ENCODE results near the gene PDCL2. TPM values are rescaled to one million over a fixed set of nuclear protein-coding genes. Genes with fewer than 3 reads are reported as not detected.

PDCL2 gene
- total and polyA plus RNA-seq, 9 of the 15 experiments (the other 6 are each of a cell fraction or from before 2014, with no cell fraction given) = 0.62 to 2.5 (median 1.2) TPM

DNA sequence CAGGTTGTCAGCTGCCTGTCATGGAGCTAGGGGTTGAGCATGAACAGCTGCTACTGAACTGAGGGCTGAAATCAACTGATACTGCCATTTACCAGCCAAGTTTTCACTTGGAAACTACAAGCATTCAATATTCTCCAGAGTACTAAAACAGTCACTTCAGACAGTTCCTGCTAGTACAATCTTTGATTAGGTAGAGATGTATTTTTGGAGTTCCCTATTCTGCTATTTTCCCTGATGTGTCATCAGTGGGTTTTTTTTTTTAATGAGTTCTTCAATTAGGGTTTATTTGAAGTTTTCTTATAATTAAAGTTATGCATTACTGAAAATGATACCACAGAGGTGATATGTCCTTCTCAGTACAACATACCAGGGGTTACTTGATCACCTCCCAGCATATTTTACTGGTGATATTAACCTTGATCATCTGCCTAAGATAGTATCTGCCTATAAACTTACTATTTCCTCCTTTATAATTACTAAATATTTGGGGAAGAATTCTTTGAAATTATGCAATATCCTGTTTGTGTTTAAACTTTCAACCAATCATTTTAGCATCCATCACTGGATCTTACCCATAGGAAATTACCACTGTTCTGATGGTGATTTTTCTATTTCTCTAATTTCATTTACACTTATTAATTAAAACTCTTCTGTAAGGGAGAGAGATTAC, 13.6 kb downstream of the PDCL2 start (continued):
- TF ChIP-seq, protein P1, sequence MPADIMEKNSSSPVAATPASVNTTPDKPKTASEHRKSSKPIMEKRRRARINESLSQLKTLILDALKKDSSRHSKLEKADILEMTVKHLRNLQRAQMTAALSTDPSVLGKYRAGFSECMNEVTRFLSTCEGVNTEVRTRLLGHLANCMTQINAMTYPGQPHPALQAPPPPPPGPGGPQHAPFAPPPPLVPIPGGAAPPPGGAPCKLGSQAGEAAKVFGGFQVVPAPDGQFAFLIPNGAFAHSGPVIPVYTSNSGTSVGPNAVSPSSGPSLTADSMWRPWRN (IDR thresholded peaks at IDR 0.05; ENCODE audit: low read depth) = no peak
- TF ChIP-seq MAFK (IDR thresholded peaks at IDR 0.05; ENCODE audit: low read length) (no peak), TEAD1 (CRISPR knock-in tag; IDR thresholded peaks at IDR 0.05) (no peak)
- TF ChIP-seq, protein P2, sequence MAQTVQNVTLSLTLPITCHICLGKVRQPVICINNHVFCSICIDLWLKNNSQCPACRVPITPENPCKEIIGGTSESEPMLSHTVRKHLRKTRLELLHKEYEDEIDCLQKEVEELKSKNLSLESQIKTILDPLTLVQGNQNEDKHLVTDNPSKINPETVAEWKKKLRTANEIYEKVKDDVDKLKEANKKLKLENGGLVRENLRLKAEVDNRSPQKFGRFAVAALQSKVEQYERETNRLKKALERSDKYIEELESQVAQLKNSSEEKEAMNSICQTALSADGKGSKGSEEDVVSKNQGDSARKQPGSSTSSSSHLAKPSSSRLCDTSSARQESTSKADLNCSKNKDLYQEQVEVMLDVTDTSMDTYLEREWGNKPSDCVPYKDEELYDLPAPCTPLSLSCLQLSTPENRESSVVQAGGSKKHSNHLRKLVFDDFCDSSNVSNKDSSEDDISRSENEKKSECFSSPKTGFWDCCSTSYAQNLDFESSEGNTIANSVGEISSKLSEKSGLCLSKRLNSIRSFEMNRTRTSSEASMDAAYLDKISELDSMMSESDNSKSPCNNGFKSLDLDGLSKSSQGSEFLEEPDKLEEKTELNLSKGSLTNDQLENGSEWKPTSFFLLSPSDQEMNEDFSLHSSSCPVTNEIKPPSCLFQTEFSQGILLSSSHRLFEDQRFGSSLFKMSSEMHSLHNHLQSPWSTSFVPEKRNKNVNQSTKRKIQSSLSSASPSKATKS (CRISPR knock-in tag; IDR thresholded peaks at IDR 0.05) = no peak
- TF ChIP-seq, protein P3, sequence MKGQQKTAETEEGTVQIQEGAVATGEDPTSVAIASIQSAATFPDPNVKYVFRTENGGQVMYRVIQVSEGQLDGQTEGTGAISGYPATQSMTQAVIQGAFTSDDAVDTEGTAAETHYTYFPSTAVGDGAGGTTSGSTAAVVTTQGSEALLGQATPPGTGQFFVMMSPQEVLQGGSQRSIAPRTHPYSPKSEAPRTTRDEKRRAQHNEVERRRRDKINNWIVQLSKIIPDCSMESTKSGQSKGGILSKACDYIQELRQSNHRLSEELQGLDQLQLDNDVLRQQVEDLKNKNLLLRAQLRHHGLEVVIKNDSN (CRISPR knock-in tag; IDR thresholded peaks at IDR 0.05) = no peak

DNA sequence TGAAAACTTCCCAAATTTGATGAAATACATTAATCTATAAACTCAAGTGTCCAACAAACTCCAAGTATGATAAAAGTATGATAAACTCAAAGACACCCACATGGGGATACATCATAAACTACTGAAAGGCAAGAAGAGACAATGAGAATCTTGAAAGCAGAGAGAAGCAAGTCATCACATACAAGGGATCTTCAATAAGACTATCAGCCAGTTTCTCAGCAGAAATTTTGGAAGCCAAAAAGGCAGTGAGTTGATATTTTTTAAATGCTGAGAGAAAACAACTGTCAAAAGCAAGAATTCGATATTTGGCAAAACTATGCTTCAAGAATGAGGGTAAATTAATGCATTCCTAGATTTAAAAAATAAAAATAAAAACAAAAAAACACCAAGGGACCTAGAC, 16.5 kb downstream of the PDCL2 start:
- H3K4me1 ChIP-seq (replicated peaks in 1 of 2; ENCODE audit: control insufficient read depth in 2 of 2, insufficient read depth in 2 of 2, low read length in 2 of 2) = no peaks in the 10 kb centered on the region
- no peak overlapping the region for H3K27ac ChIP-seq (ENCODE audit: extremely low read depth, low read depth, low read length)
- BruUV-seq (replicated peaks) = no TSS peak
- H4K20me1 ChIP-seq (replicated peaks; ENCODE audit: control insufficient read depth, insufficient read depth, low read length) = no peaks in the 10 kb centered on the region
- ATAC-seq (no peak), FAIRE-seq (no peak), DNase-seq (ENCODE audit: extremely low read depth in 1 of 4, low spot score in 3 of 4) (no peak)
- no peaks in the 10 kb centered on the region for H3K9me1 ChIP-seq (ENCODE audit: control insufficient read depth, insufficient read depth, low read length)
- H3K9ac ChIP-seq (ENCODE audit: insufficient read depth in 1 of 2, low read depth in 2 of 2, low read length in 2 of 2) = no peak overlapping the region
- in situ Hi-C loops (cut with MboI) (no loop called here), intact Hi-C loops (cut with micrococcal nuclease) (no loop called here)
- ChIA-PET POLR2A (no interaction called here), CTCF (ENCODE audit: low intra/inter-chr PET ratio) (no interaction called here)
- H2AFZ ChIP-seq (ENCODE audit: low read depth, low read length) = no peak overlapping the region
- no peak overlapping the region for H3K4me2 ChIP-seq (ENCODE audit: insufficient read depth, low read length)
- no peaks in the 10 kb centered on the region for H3K27me3 ChIP-seq (ENCODE audit: control insufficient read depth in 2 of 2, insufficient read depth in 2 of 2, low read length in 2 of 2)
- H3K4me3 ChIP-seq = no peak overlapping the region
- no peaks in the 10 kb centered on the region for H3K79me2 ChIP-seq (ENCODE audit: control insufficient read depth, insufficient read depth, low read length)
- peaks cover 2% of the 10 kb centered on the region for H3K9me3 ChIP-seq (replicated peaks; ENCODE audit: control insufficient read depth, insufficient read depth, low read depth, low read length)
- 35% methylated on average over 1 of the region's 1 CpG for WGBS (ENCODE audit: insufficient coverage, low coverage, missing lambda C conversion rate)
- peaks cover 10% of the 10 kb centered on the region; the same call in 2 of the 3 replicates for H3K36me3 ChIP-seq (ENCODE audit: control insufficient read depth, insufficient read depth, low read length)
- TF ChIP-seq CBX3 (IDR thresholded peaks at IDR 0.05; ENCODE audit: borderline replicate concordance in 1 of 2, low read length in 2 of 2) = peak in 1 of 2 experiments; percentile 97; a peak in 2 of 3 replicates
- no peak for TF ChIP-seq ZNF197 (CRISPR knock-in tag; IDR thresholded peaks at IDR 0.05; ENCODE audit: low read depth)
- TF ChIP-seq, protein P4, sequence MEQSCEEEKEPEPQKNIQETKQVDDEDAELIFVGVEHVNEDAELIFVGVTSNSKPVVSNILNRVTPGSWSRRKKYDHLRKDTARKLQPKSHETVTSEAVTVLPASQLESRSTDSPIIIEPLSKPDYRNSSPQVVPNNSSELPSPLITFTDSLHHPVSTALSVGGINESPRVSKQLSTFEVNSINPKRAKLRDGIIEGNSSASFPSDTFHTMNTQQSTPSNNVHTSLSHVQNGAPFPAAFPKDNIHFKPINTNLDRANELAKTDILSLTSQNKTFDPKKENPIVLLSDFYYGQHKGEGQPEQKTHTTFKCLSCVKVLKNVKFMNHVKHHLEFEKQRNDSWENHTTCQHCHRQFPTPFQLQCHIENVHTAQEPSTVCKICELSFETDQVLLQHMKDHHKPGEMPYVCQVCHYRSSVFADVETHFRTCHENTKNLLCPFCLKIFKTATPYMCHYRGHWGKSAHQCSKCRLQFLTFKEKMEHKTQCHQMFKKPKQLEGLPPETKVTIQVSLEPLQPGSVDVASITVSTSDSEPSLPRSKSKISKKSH (CRISPR knock-in tag; IDR thresholded peaks at IDR 0.05) = 0 out of 2 replicates have a peak, but pooled peaks have one; percentile 11
- TF ChIP-seq NCOA2 (IDR thresholded peaks at IDR 0.05; ENCODE audit: partially characterized antibody in 2 of 2) = no peak
- TF ChIP-seq CBX5 (IDR thresholded peaks at IDR 0.05; ENCODE audit: borderline replicate concordance, low read depth) = peak; percentile 94
- TF ChIP-seq ZNF764 (CRISPR knock-in tag; IDR thresholded peaks at IDR 0.05; ENCODE audit: low read depth) = no peak
- TF ChIP-seq RBM14 (IDR thresholded peaks at IDR 0.05; ENCODE audit: borderline replicate concordance, insufficient read depth, low read depth, low read length) = no peak

Data from K562 (cell line).